ENCODE measurements around the gene TTBK2. TPM values are rescaled to one million over a fixed set of nuclear protein-coding genes. Genes with fewer than 3 reads are reported as not detected.

Gene TTBK2
- total RNA-seq, 4 donors from 2014 or later = 14.5 to 19.5 (median 18.1) TPM

DNA sequence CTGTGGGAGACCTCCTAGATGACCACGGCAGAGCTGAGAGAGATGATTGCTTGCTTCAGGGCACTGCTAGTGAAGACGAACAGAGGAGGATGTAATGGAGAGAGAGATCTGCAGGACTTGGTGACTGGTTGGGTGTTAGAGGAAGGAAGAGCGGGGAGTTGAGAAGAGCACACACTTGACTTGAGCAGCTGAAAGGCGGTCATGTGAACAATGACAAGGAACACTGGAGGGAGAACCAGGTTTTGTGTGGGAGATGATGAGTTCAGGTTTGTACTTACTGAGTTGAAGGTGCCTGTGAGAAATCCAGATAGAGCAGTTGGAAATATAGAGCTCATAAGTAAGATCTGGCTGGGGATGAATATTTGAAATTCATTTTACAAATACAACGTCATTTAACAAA is 224.0 kb downstream of the TTBK2 start:
- TF ChIP-seq, protein P1, sequence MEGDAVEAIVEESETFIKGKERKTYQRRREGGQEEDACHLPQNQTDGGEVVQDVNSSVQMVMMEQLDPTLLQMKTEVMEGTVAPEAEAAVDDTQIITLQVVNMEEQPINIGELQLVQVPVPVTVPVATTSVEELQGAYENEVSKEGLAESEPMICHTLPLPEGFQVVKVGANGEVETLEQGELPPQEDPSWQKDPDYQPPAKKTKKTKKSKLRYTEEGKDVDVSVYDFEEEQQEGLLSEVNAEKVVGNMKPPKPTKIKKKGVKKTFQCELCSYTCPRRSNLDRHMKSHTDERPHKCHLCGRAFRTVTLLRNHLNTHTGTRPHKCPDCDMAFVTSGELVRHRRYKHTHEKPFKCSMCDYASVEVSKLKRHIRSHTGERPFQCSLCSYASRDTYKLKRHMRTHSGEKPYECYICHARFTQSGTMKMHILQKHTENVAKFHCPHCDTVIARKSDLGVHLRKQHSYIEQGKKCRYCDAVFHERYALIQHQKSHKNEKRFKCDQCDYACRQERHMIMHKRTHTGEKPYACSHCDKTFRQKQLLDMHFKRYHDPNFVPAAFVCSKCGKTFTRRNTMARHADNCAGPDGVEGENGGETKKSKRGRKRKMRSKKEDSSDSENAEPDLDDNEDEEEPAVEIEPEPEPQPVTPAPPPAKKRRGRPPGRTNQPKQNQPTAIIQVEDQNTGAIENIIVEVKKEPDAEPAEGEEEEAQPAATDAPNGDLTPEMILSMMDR (IDR thresholded peaks at IDR 0.05; ENCODE audit: low read depth) = no peak

DNA sequence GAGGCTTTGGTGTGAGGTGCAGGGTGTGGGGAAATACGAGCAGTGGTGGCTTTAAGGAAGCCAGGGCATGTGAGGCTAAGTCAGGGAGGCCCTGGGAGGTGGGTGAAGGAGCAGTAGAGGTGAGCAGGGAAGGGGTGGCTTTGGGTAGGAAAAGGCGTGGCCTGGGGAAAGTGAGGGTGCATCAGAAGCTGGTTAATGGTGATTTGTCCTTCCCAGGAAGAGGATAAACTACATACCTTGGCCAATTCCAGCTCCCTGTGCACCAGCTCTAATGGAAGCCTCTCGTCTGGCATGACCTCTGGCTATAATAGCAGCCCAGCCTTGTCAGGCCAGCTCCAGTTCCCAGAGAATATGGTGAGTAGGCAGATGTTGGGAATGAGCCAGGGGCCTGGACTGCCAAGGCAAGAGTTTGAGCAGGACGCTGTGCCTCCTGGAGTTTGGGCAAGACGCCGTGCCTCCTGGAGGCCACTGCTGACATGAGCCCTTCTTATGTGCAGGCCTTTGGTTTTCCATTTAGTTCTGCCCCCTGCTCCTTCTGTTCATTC is 225.0 kb downstream of the TTBK2 start:
- TF ChIP-seq, protein P1 (IDR thresholded peaks at IDR 0.05; ENCODE audit: low read depth) = no peak

DNA sequence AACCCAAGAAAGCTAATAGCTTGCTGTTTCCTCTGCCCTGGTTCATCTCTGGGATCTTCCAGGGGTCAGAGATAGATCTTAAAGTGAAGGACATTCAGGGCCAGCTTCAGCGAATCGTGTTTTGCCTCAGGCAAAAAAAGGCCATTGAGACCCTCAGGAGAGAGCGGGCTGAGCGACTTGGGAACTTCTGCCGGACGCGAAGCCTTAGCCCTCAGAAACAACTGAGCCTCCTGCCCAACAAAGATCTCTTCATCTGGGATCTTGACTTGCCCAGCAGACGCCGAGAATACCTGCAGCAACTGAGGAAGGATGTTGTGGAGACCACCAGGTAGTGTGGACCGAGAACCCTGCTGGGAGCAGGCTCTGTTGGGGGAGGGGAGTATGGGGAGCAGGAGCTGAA is 226.2 kb downstream of the TTBK2 start:
- TF ChIP-seq, protein P1 (IDR thresholded peaks at IDR 0.05; ENCODE audit: low read depth) = no peak

DNA sequence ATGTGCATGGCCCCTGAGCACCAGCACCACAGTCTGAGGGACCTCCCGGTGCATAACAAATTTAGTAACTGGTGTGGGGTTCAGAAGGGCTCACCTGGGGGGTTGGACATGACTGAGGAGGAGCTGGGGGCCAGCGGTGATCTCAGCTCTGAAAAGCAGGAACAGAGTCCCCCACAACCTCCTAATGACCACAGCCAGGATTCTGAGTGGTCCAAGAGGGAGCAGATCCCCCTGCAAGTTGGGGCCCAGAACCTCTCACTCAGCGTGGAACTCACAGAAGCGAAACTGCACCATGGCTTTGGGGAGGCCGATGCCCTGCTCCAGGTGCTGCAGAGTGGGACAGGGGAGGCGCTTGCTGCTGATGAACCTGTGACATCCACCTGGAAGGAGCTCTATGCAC is 226.6 kb downstream of the TTBK2 start:
- TF ChIP-seq, protein P1 (IDR thresholded peaks at IDR 0.05; ENCODE audit: low read depth) = no peak

DNA sequence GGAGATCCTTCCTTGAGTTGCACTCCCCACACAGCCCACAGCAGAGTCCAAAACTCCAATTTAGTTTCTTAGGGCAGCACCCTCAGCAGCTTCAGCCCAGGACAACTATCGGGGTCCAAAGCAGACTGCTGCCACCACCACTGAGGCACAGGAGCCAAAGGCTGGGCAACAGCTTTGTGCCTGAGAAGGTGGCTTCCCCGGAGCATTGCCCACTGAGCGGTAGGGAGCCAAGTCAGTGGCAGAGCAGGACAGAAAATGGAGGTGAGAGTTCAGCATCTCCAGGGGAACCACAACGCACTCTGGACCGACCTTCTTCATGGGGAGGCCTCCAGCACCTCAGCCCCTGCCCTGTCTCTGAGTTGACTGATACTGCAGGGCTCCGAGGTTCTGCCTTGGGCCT is 227.1 kb downstream of the TTBK2 start:
- TF ChIP-seq, protein P1 (IDR thresholded peaks at IDR 0.05; ENCODE audit: low read depth) = no peak

DNA sequence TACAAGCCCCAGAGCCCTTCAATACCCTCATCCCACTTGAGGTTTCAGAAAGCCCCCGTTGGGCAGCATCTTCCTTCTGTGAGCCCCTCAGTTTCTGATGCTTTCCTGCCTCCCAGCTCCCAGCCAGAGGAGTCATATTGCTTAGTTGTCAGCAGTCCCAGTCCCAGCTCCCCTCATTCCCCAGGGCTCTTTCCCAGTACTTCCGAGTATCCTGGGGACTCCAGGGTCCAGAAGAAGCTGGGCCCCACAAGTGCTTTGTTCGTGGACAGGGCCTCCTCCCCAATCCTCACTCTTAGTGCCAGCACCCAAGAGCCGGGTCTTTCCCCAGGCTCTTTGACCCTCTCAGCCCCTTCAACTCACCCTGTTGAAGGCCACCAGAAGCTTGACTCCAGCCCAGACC is 227.6 kb downstream of the TTBK2 start:
- TF ChIP-seq, protein P1 (IDR thresholded peaks at IDR 0.05; ENCODE audit: low read depth) = no peak

DNA sequence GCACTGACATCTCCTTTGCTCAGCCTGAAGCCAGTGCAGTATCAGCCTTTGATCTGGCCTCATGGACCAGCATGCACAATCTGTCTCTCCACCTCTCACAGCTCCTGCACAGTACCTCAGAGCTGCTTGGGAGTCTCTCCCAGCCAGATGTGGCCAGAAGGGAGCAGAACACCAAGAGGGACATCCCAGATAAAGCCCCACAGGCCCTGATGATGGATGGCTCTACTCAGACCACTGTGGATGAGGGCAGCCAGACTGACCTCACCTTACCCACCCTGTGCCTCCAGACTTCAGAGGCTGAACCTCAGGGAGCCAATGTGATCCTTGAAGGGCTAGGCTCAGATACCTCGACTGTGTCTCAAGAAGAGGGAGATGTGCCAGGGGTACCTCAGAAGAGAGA is 228.0 kb downstream of the TTBK2 start:
- TF ChIP-seq, protein P1 (IDR thresholded peaks at IDR 0.05; ENCODE audit: low read depth) = no peak
